Thymus (tissue), 11 donors: ENCODE data around the gene HIVEP2. TPM values are rescaled to one million over a fixed set of nuclear protein-coding genes. Genes with fewer than 3 reads are reported as not detected.
A peak's percentile ranks its signal among the peaks of the same experiment; 100 is the strongest.

Source experiments
- DNase-seq, 9 donors: peaks; one replicate each; pipeline ENCODE4 v3.0.0-alpha.2; 2013; ENCODE audit warnings: low spot score in 9 of 9, low read depth in 6 of 9, missing footprints in 1 of 9
- H3K27ac ChIP-seq, 2 donors: one replicate each; pipeline ENCODE4 v1.5.1; 2013; ENCODE audit warnings: control low read depth in 1 of 2, low read depth in 1 of 2, low read length in 1 of 2, mild to moderate bottlenecking in 1 of 2, moderate library complexity in 1 of 2
- H3K27me3 ChIP-seq, 2 donors: one replicate each; pipeline ENCODE4 v1.5.1; 2013; ENCODE audit warnings: low read length in 1 of 2; ENCODE audit not compliant: control insufficient read depth in 2 of 2, insufficient read depth in 1 of 2
- H3K36me3 ChIP-seq, 2 donors: one replicate each; pipeline ENCODE4 v1.5.1; 2013; ENCODE audit warnings: low read length in 1 of 2, mild to moderate bottlenecking in 1 of 2, moderate library complexity in 1 of 2; ENCODE audit not compliant: control insufficient read depth in 2 of 2, insufficient read depth in 2 of 2
- H3K4me1 ChIP-seq, 2 donors: one replicate each; pipeline ENCODE4 v1.5.1; 2013; ENCODE audit warnings: low read length in 2 of 2; ENCODE audit not compliant: control insufficient read depth in 2 of 2, insufficient read depth in 2 of 2
- H3K4me3 ChIP-seq, 2 donors: one replicate each; pipeline ENCODE4 v1.5.1; 2013; ENCODE audit warnings: low read length in 2 of 2, control low read depth in 1 of 2, mild to moderate bottlenecking in 1 of 2
- H3K9me3 ChIP-seq, 2 donors: one replicate each; pipeline ENCODE4 v1.5.1; 2013; ENCODE audit warnings: low read length in 1 of 2, mild to moderate bottlenecking in 1 of 2; ENCODE audit not compliant: control insufficient read depth in 2 of 2, insufficient read depth in 1 of 2
- WGBS: extraction: QIAGEN DNeasy Blood & Tissue Kit; methylation state at CpG from one replicate; pipeline ENCODE4 v1.1.7; 2013; 5-methylcytosine and 5-hydroxymethylcytosine counted together
- polyA plus RNA-seq: library from polyadenylated mRNA; stranded (reverse); fragments of 200-250 nt; gene quantifications from one replicate; pipeline ENCODE4 v1.2.3, GENCODE V29; 2013
- total RNA-seq: library from RNA; stranded (reverse); fragments of 120-200 nt; gene quantifications from one replicate; pipeline ENCODE4 v1.2.4, GENCODE V29; 2013
- donor health status: healthy.

Gene HIVEP2
- total and polyA plus RNA-seq, 2 donors: 11.6 to 16.4 TPM

GRCh38 chr6:142728910-142729481 lies 216.0 kb downstream of the HIVEP2 start:
- no peak for DNase-seq
- 10% methylated on average over 6 of the region's 6 CpGs for WGBS
- no peaks in the 10 kb centered on the region for H3K36me3 ChIP-seq
- H3K4me3 ChIP-seq: no peak overlapping the region
- H3K4me1 ChIP-seq: peaks cover 2 to 6% of the 10 kb centered on the region in 2 donors
- H3K27ac ChIP-seq: peak overlapping the region in 1 of 2 donors; percentile 5
- H3K9me3 ChIP-seq: no peaks in the 10 kb centered on the region
- no peaks in the 10 kb centered on the region for H3K27me3 ChIP-seq

- no peaks in the 10 kb centered on the region for H3K9me3 ChIP-seq
- no peaks in the 10 kb centered on the region for H3K27me3 ChIP-seq
- DNase-seq: no peak
- no peak overlapping the region for H3K4me3 ChIP-seq
- 68% methylated on average over 2 of the region's 2 CpGs for WGBS
- H3K4me1 ChIP-seq: peaks cover 2 to 6% of the 10 kb centered on the region in 2 donors
- H3K36me3 ChIP-seq: no peaks in the 10 kb centered on the region
- H3K27ac ChIP-seq: no peak overlapping the region
Observed at GRCh38 chr6:142728364-142728763, 216.6 kb downstream of the HIVEP2 start.

GRCh38 chr6:142726616-142727015 lies 218.4 kb downstream of the HIVEP2 start:
- H3K36me3 ChIP-seq: no peaks in the 10 kb centered on the region
- H3K4me3 ChIP-seq: no peak overlapping the region
- peaks cover 2 to 6% of the 10 kb centered on the region in 2 donors for H3K4me1 ChIP-seq
- no peaks in the 10 kb centered on the region for H3K9me3 ChIP-seq
- no peak for DNase-seq
- no peaks in the 10 kb centered on the region for H3K27me3 ChIP-seq
- no peak overlapping the region for H3K27ac ChIP-seq
- WGBS: 99% methylated on average over 6 of the region's 6 CpGs

- no peak overlapping the region for H3K4me3 ChIP-seq
- no peak for DNase-seq
- H3K27ac ChIP-seq: no peak overlapping the region
- peaks cover 2 to 6% of the 10 kb centered on the region in 2 donors for H3K4me1 ChIP-seq
- WGBS: 73% methylated on average over 5 of the region's 5 CpGs
- H3K36me3 ChIP-seq: no peaks in the 10 kb centered on the region
- H3K27me3 ChIP-seq: no peaks in the 10 kb centered on the region
- H3K9me3 ChIP-seq: no peaks in the 10 kb centered on the region
Observed at GRCh38 chr6:142725024-142725770, 219.8 kb downstream of the HIVEP2 start.

- H3K27me3 ChIP-seq: no peaks in the 10 kb centered on the region
- no peak for DNase-seq
- WGBS: 95% methylated on average over 3 of the region's 3 CpGs
- no peak overlapping the region for H3K4me3 ChIP-seq
- no peaks in the 10 kb centered on the region for H3K9me3 ChIP-seq
- H3K36me3 ChIP-seq: no peaks in the 10 kb centered on the region
- no peak overlapping the region for H3K27ac ChIP-seq
- no peaks in the 10 kb centered on the region for H3K4me1 ChIP-seq
Observed at GRCh38 chr6:142722841-142723240, 222.1 kb downstream of the HIVEP2 start.

GRCh38 chr6:142722012-142722411 lies 223.0 kb downstream of the HIVEP2 start:
- H3K9me3 ChIP-seq: no peaks in the 10 kb centered on the region
- no peaks in the 10 kb centered on the region for H3K36me3 ChIP-seq
- no peak overlapping the region for H3K4me3 ChIP-seq
- no peak for DNase-seq
- WGBS: 98% methylated on average over 3 of the region's 3 CpGs
- H3K4me1 ChIP-seq: no peaks in the 10 kb centered on the region
- H3K27me3 ChIP-seq: no peaks in the 10 kb centered on the region
- H3K27ac ChIP-seq: no peak overlapping the region

- no peaks in the 10 kb centered on the region for H3K36me3 ChIP-seq
- DNase-seq: no peak
- no peaks in the 10 kb centered on the region for H3K27me3 ChIP-seq
- 86% methylated on average over 5 of the region's 5 CpGs for WGBS
- no peaks in the 10 kb centered on the region for H3K9me3 ChIP-seq
- H3K4me3 ChIP-seq: no peak overlapping the region
- H3K4me1 ChIP-seq: no peaks in the 10 kb centered on the region
- H3K27ac ChIP-seq: no peak overlapping the region
Observed at GRCh38 chr6:142721215-142721920, 223.6 kb downstream of the HIVEP2 start.

GRCh38 chr6:142718667-142719191 lies 226.2 kb downstream of the HIVEP2 start:
- H3K27me3 ChIP-seq: no peaks in the 10 kb centered on the region
- no peaks in the 10 kb centered on the region for H3K4me1 ChIP-seq
- H3K9me3 ChIP-seq: no peaks in the 10 kb centered on the region
- no peak overlapping the region for H3K4me3 ChIP-seq
- H3K27ac ChIP-seq: no peak overlapping the region
- no peak for DNase-seq
- no peaks in the 10 kb centered on the region for H3K36me3 ChIP-seq

GRCh38 chr6:142716097-142716496 lies 228.9 kb downstream of the HIVEP2 start:
- no peak overlapping the region for H3K4me3 ChIP-seq
- H3K9me3 ChIP-seq: no peaks in the 10 kb centered on the region
- H3K27me3 ChIP-seq: no peaks in the 10 kb centered on the region
- H3K27ac ChIP-seq: no peak overlapping the region
- H3K36me3 ChIP-seq: no peaks in the 10 kb centered on the region
- WGBS: 92% methylated on average over 2 of the region's 2 CpGs
- no peak for DNase-seq
- no peaks in the 10 kb centered on the region for H3K4me1 ChIP-seq
